A549 (cell line): ENCODE results near the gene APOL2. TPM values are rescaled to one million over a fixed set of nuclear protein-coding genes. Genes with fewer than 3 reads are reported as not detected.

ENCODE experiments used
- CBX2 ChIP-seq: fragments of 200-600 bp; sonication (generic); IDR thresholded peaks from 2 replicates; pipeline ENCODE4 v1.6.1; 2016; ENCODE audit warnings: low read depth, mild to moderate bottlenecking, borderline replicate concordance
- EHMT2 ChIP-seq: fragments of 200-600 bp; sonication (generic); IDR thresholded peaks from 2 replicates; pipeline ENCODE4 v1.6.1; 2016; ENCODE audit warnings: antibody characterized with exemption, low read depth, mild to moderate bottlenecking, moderate library complexity
- HDAC2 ChIP-seq: fragments of 200-600 bp; sonication (generic); IDR thresholded peaks from 2 replicates; pipeline ENCODE4 v1.6.1; 2016
- MAFK ChIP-seq: fragments of 450-650 bp; IDR thresholded peaks from 2 replicates; pipeline ENCODE4 v1.6.1; 2014; ENCODE audit not compliant: partially characterized antibody
- NPAS2 ChIP-seq: fragments of 250-450 bp; sonication (Bioruptor Pico); IDR thresholded peaks from 2 replicates; pipeline ENCODE4 v1.8.0; 2022; ENCODE audit warnings: mild to moderate bottlenecking, moderate library complexity, borderline replicate concordance
- RARB ChIP-seq: fragments of 250-450 bp; sonication (Bioruptor Pico); IDR thresholded peaks from 2 replicates; pipeline ENCODE4 v1.8.0; 2021; ENCODE audit warnings: mild to moderate bottlenecking, moderate library complexity
- RCOR1 ChIP-seq: fragments of 150-350 bp; IDR thresholded peaks from 2 replicates; pipeline ENCODE4 v1.6.1; 2014; ENCODE audit warnings: antibody characterized with exemption, low read length, low read depth
- RNF2 ChIP-seq: fragments of 200-600 bp; sonication (generic); IDR thresholded peaks from 2 replicates; pipeline ENCODE4 v1.6.1; 2016; ENCODE audit warnings: low read depth, mild to moderate bottlenecking, antibody characterized with exemption, moderate library complexity, borderline replicate concordance
- TFCP2L1 ChIP-seq: fragments of 250-450 bp; sonication (Bioruptor Pico); IDR thresholded peaks from 2 replicates; pipeline ENCODE4 v1.5.0; 2021; ENCODE audit warnings: mild to moderate bottlenecking
- polyA plus RNA-seq, 4 experiments: library from polyadenylated mRNA; depleted of rRNA in 3 of 4; stranded (reverse); fragments of >200 nt; fragmentation: RNase III in 1 of 4; extraction: RNeasy Plus Mini Kit Qiagen cat#74134 plus additional on column Dnase treatment in 1 of 4; gene quantifications; 2 replicates in 3 of 4; 3 replicates in 1 of 4; pipeline ENCODE4 v1.2.3, GENCODE V29; 2011 to 2017
- small RNA-seq, 6 experiments: library from RNA; depleted of rRNA; stranded (forward); fragments of <200 nt; gene quantifications; one replicate each; pipeline ENCODE3, GENCODE V24; 2012
- TF ChIP-seq, protein P1 (sequence below): fragments of 250-450 bp; sonication (Bioruptor Pico); IDR thresholded peaks from 2 replicates; pipeline ENCODE4 v1.5.0; 2021; ENCODE audit warnings: mild to moderate bottlenecking, moderate library complexity, borderline replicate concordance

The APOL2 gene
- polyA plus RNA-seq, 2 of the 4 experiments (the other 2 are of a cell fraction), result 8.7 to 23.8 TPM

GRCh38 chr22:36177160-36177559, 62.2 kb downstream of the APOL2 start (continued):
- TF ChIP-seq, protein P1, sequence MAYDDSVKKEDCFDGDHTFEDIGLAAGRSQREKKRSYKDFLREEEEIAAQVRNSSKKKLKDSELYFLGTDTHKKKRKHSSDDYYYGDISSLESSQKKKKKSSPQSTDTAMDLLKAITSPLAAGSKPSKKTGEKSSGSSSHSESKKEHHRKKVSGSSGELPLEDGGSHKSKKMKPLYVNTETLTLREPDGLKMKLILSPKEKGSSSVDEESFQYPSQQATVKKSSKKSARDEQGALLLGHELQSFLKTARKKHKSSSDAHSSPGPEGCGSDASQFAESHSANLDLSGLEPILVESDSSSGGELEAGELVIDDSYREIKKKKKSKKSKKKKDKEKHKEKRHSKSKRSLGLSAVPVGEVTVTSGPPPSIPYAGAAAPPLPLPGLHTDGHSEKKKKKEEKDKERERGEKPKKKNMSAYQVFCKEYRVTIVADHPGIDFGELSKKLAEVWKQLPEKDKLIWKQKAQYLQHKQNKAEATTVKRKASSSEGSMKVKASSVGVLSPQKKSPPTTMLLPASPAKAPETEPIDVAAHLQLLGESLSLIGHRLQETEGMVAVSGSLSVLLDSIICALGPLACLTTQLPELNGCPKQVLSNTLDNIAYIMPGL (CRISPR knock-in tag), result no peak
- TF ChIP-seq EHMT2 (no peak), RARB (CRISPR knock-in tag) (no peak), CBX2 (no peak), NPAS2 (CRISPR knock-in tag) (no peak), MAFK (no peak), RNF2 (no peak), RCOR1 (no peak), HDAC2 (no peak), TFCP2L1 (CRISPR knock-in tag) (no peak)

Small RNA genes within 50 kb of the gene (small RNA-seq; reads per million reads assigned to genes)
- 0 reads per million in 6 experiments for gene MIR6819

Other genes with a start within 250 kb of the APOL2 start
- gene RBFOX2, start 210.7 kb downstream of the APOL2 start, polyA plus RNA-seq (2011; rRNA removed), result 65.3 and 77.7 TPM in 2 replicates
- gene RBFOX2, start 210.7 kb downstream of the APOL2 start, polyA plus RNA-seq (2017; fragmentation: RNase III; extraction: RNeasy Plus Mini Kit Qiagen cat#74134 plus additional on column Dnase treatment), result 30.3 to 32.0 TPM (median 30.4 TPM) in 3 replicates
- not detected in 2 replicates for gene APOL3, start 78.8 kb downstream of the APOL2 start, polyA plus RNA-seq (2011; rRNA removed)
- gene APOL3, start 78.8 kb downstream of the APOL2 start, polyA plus RNA-seq (2017; fragmentation: RNase III; extraction: RNeasy Plus Mini Kit Qiagen cat#74134 plus additional on column Dnase treatment), result not detected in 3 replicates
- gene APOL4, start 37.7 kb downstream of the APOL2 start, polyA plus RNA-seq (2011; rRNA removed), result not detected in 2 replicates
- gene APOL4, start 37.7 kb downstream of the APOL2 start, polyA plus RNA-seq (2017; fragmentation: RNase III; extraction: RNeasy Plus Mini Kit Qiagen cat#74134 plus additional on column Dnase treatment), result not detected in 3 replicates
- 2.0 and 3.3 TPM in 2 replicates for gene APOL1, start 13.6 kb upstream of the APOL2 start, polyA plus RNA-seq (2011; rRNA removed)
- gene APOL1, start 13.6 kb upstream of the APOL2 start, polyA plus RNA-seq (2017; fragmentation: RNase III; extraction: RNeasy Plus Mini Kit Qiagen cat#74134 plus additional on column Dnase treatment), result 5.2 to 7.6 TPM (median 6.5 TPM) in 3 replicates
- 92.1 and 162 TPM in 2 replicates for gene MYH9, start 148.4 kb upstream of the APOL2 start, polyA plus RNA-seq (2011; rRNA removed)
- gene MYH9, start 148.4 kb upstream of the APOL2 start, polyA plus RNA-seq (2017; fragmentation: RNase III; extraction: RNeasy Plus Mini Kit Qiagen cat#74134 plus additional on column Dnase treatment), result 158 to 215 TPM (median 167 TPM) in 3 replicates
- gene TXN2, start 242.1 kb upstream of the APOL2 start, polyA plus RNA-seq (2011; rRNA removed), result 84.5 and 89.6 TPM in 2 replicates
- gene TXN2, start 242.1 kb upstream of the APOL2 start, polyA plus RNA-seq (2017; fragmentation: RNase III; extraction: RNeasy Plus Mini Kit Qiagen cat#74134 plus additional on column Dnase treatment), result 82.2 to 90.5 TPM (median 83.6 TPM) in 3 replicates